GM23338 (cell line): ENCODE data around the gene FAM168A. TPM values are rescaled to one million over a fixed set of nuclear protein-coding genes. Genes with fewer than 3 reads are reported as not detected.

Experiments
- ATAC-seq: fragments of 200-7000 bp; cut with Tn5 transposase; 3 replicates; pipeline ENCODE4 v1.9.1; 2020
- DNase-seq: peaks from one replicate; pipeline ENCODE4 v3.0.0-alpha.2; 2015; ENCODE audit warnings: low spot score
- H2AFZ ChIP-seq: fragments of 200-600 bp; sonication (generic); 2 replicates; pipeline ENCODE4 v1.8.0; 2016; ENCODE audit warnings: antibody characterized with exemption, mild to moderate bottlenecking, moderate library complexity
- H3F3A ChIP-seq: fragments of 200-600 bp; sonication (generic); replicated peaks from 2 replicates; pipeline ENCODE4 v1.8.0; 2017; ENCODE audit warnings: antibody characterized with exemption, mixed run types, low read depth
- H3K27ac ChIP-seq: fragments of 200-600 bp; sonication (generic); 2 replicates; pipeline ENCODE4 v1.6.1; 2016; ENCODE audit warnings: low read depth
- H3K27me3 ChIP-seq: fragments of 200-600 bp; sonication (generic); 2 replicates; pipeline ENCODE4 v1.8.0; 2016; ENCODE audit warnings: mild to moderate bottlenecking, mixed run types, moderate library complexity; ENCODE audit not compliant: insufficient read depth
- H3K36me3 ChIP-seq: fragments of 200-600 bp; sonication (generic); 2 replicates; pipeline ENCODE4 v1.8.0; 2016; ENCODE audit warnings: mild to moderate bottlenecking; ENCODE audit not compliant: insufficient read depth
- H3K4me1 ChIP-seq: fragments of 200-600 bp; sonication (generic); 2 replicates; pipeline ENCODE4 v1.8.0; 2016; ENCODE audit warnings: mild to moderate bottlenecking, moderate library complexity; ENCODE audit not compliant: insufficient read depth
- H3K4me2 ChIP-seq: fragments of 200-600 bp; sonication (generic); 2 replicates; pipeline ENCODE4 v1.7.1; 2017; ENCODE audit warnings: mixed run types
- H3K4me3 ChIP-seq: fragments of 200-600 bp; sonication (generic); 2 replicates; pipeline ENCODE4 v1.6.1; 2016; ENCODE audit warnings: mixed run types
- H3K79me2 ChIP-seq: fragments of 200-600 bp; sonication (generic); replicated peaks from 2 replicates; pipeline ENCODE4 v1.8.0; 2017; ENCODE audit warnings: mild to moderate bottlenecking; ENCODE audit not compliant: insufficient read depth
- H3K9me2 ChIP-seq: fragments of 200-600 bp; sonication (generic); 2 replicates; pipeline ENCODE4 v1.8.0; 2017; ENCODE audit not compliant: insufficient read depth
- H4K20me1 ChIP-seq: fragments of 200-600 bp; sonication (generic); replicated peaks from 2 replicates; pipeline ENCODE4 v1.8.0; 2017; ENCODE audit warnings: mild to moderate bottlenecking; ENCODE audit not compliant: insufficient read depth
- H3K27ac Mint-ChIP-seq: 2 replicates; pipeline ENCODE4 v1.8.0; 2020; ENCODE audit warnings: inconsistent platforms, mild to moderate bottlenecking, moderate library complexity, mixed read lengths
- H3K27me3 Mint-ChIP-seq: 3 replicates; pipeline ENCODE4 v1.8.0; 2022; ENCODE audit warnings: low read depth, mild to moderate bottlenecking, moderate library complexity, mixed read lengths, inconsistent platforms; ENCODE audit not compliant: insufficient read depth, poor library complexity
- H3K36me3 Mint-ChIP-seq: 3 replicates; pipeline ENCODE4 v1.8.0; 2021; ENCODE audit warnings: low read depth, mild to moderate bottlenecking, inconsistent platforms, moderate library complexity, mixed read lengths
- H3K4me1 Mint-ChIP-seq: 3 replicates; pipeline ENCODE4 v1.8.0; 2020; ENCODE audit warnings: mild to moderate bottlenecking, inconsistent platforms, mixed read lengths
- H3K4me3 Mint-ChIP-seq: 3 replicates; pipeline ENCODE4 v1.8.0; 2021; ENCODE audit warnings: moderate library complexity, mild to moderate bottlenecking, inconsistent platforms, mixed read lengths
- H3K9me3 Mint-ChIP-seq: 3 replicates; pipeline ENCODE4 v1.8.0; 2020; ENCODE audit warnings: moderate library complexity, mild to moderate bottlenecking, inconsistent platforms, mixed read lengths
- CREB1 ChIP-seq: fragments of 250-450 bp; sonication (Bioruptor Pico); IDR thresholded peaks from 2 replicates; pipeline ENCODE4 v1.5.0; 2020; ENCODE audit warnings: low read depth, mild to moderate bottlenecking, moderate library complexity
- CTCF ChIP-seq, 2 experiments: fragments of 200-600 bp in 1 of 2; sonication (generic) in 1 of 2; conservative IDR thresholded peaks; 2 replicates each; pipeline versions ENCODE4 v1.5.1 to v1.6.1; 2016 to 2017; ENCODE audit warnings: antibody characterized with exemption in 2 of 2, low read depth in 2 of 2, mild to moderate bottlenecking in 2 of 2, moderate library complexity in 1 of 2
- ETS1 ChIP-seq: IDR thresholded peaks from 2 replicates; pipeline ENCODE4 v1.6.1; 2016; ENCODE audit warnings: antibody characterized with exemption
- EZH2 ChIP-seq: fragments of 200-600 bp; sonication (generic); IDR thresholded peaks from one replicate; pipeline ENCODE4 v1.8.0; 2017; ENCODE audit warnings: antibody characterized with exemption, mild to moderate bottlenecking, low read depth; ENCODE audit not compliant: unreplicated experiment
- EZH2phosphoT487 ChIP-seq: fragments of 200-600 bp; sonication (generic); IDR thresholded peaks from one replicate; pipeline ENCODE4 v1.8.1; 2018; ENCODE audit warnings: antibody characterized with exemption; ENCODE audit not compliant: unreplicated experiment
- JUNB ChIP-seq: IDR thresholded peaks from one replicate; pipeline ENCODE4 v1.6.1; 2016; ENCODE audit warnings: antibody characterized with exemption; ENCODE audit not compliant: unreplicated experiment
- NANOG ChIP-seq: IDR thresholded peaks from 2 replicates; pipeline ENCODE4 v1.6.1; 2016; ENCODE audit warnings: antibody characterized with exemption, borderline replicate concordance
- POLR2AphosphoS5 ChIP-seq: IDR thresholded peaks from 2 replicates; pipeline ENCODE4 v1.6.1; 2016; ENCODE audit warnings: antibody characterized with exemption, low read depth
- REST ChIP-seq: IDR thresholded peaks from one replicate; pipeline ENCODE4 v1.6.1; 2018; ENCODE audit warnings: antibody characterized with exemption; ENCODE audit not compliant: unreplicated experiment
- STAT1 ChIP-seq: IDR thresholded peaks from one replicate; pipeline ENCODE4 v1.6.1; 2016; ENCODE audit warnings: antibody characterized with exemption; ENCODE audit not compliant: unreplicated experiment
- ZNF114 ChIP-seq: fragments of 250-450 bp; sonication (Bioruptor Pico); IDR thresholded peaks from 2 replicates; pipeline ENCODE4 v1.5.0; 2020; ENCODE audit warnings: mild to moderate bottlenecking, moderate library complexity
- ZNF331 ChIP-seq: fragments of 250-450 bp; sonication (Bioruptor Pico); IDR thresholded peaks from 2 replicates; pipeline ENCODE4 v1.5.0; 2020; ENCODE audit warnings: low read depth, mild to moderate bottlenecking, moderate library complexity
- ZNF462 ChIP-seq: fragments of 250-450 bp; sonication (Bioruptor Pico); IDR thresholded peaks from 2 replicates; pipeline ENCODE4 v1.5.0; 2020; ENCODE audit warnings: mild to moderate bottlenecking, moderate library complexity
- polyA plus RNA-seq: library from polyadenylated mRNA; unstranded; fragments of >200 nt; fragmentation: Nextera tagmentation; extraction: Ambion mirVana; gene quantifications from 2 replicates; pipeline ENCODE4 v1.2.1, GENCODE V29; 2016
- total RNA-seq: library from RNA; depleted of rRNA; stranded (reverse); fragments of >200 nt; shearing (Covaris generic); gene quantifications from 2 replicates; pipeline ENCODE4 v1.2.3, GENCODE V29; 2014

FAM168A gene
- total and polyA plus RNA-seq, 2 experiments from 2014 or later, result 8.0 to 20.3 TPM

- TF ChIP-seq ZNF462 (CRISPR knock-in tag) (no peak), EZH2phosphoT487 (no peak), POLR2AphosphoS5 (no peak)
Observed at GRCh38 chr11:73584831-73585230, 13.1 kb downstream of the FAM168A start (continued).

GRCh38 chr11:73582653-73583052 lies 15.3 kb downstream of the FAM168A start:
- Histone ChIP-seq H4K20me1 (peaks cover 16% of the 10 kb centered on the region), H3K27me3 (no peaks in the 10 kb centered on the region), H3K36me3 (no peaks in the 10 kb centered on the region; the same call in 1 of the 2 replicates), H3K4me1 (peaks cover 17% of the 10 kb centered on the region), H3K27ac (no peak overlapping the region), H3K4me2 (no peak overlapping the region), H3K4me3 (no peak overlapping the region), H3K79me2 (peaks cover 66% of the 10 kb centered on the region), H2AFZ (no peak overlapping the region), H3K9me2 (0 out of 2 replicates have a peak, but pooled peaks cover 3% of the 10 kb centered on the region), H3F3A (no peaks in the 10 kb centered on the region)
- no peak overlapping the region for H3K27ac Mint-ChIP-seq
- H3K4me3 Mint-ChIP-seq, result no peak overlapping the region
- H3K4me1 Mint-ChIP-seq, result peaks cover 8% of the 10 kb centered on the region; the same call in 2 of the 3 replicates
- ATAC-seq (no peak), DNase-seq (no peak)
- no peaks in the 10 kb centered on the region for H3K9me3 Mint-ChIP-seq
- H3K27me3 Mint-ChIP-seq, result no peaks in the 10 kb centered on the region
- peaks cover 3% of the 10 kb centered on the region; the same call in 1 of the 3 replicates for H3K36me3 Mint-ChIP-seq
- TF ChIP-seq JUNB (no peak), ZNF114 (CRISPR knock-in tag) (no peak), EZH2phosphoT487 (no peak), CTCF (conservative IDR thresholded peaks at IDR 0.05; ENCODE audit: low read depth in 2 of 2) (no peak), ZNF331 (CRISPR knock-in tag) (no peak), CREB1 (no peak), STAT1 (no peak), EZH2 (no peak), ETS1 (no peak), POLR2AphosphoS5 (no peak), REST (no peak), NANOG (no peak)
